PC-9 (cell line): ENCODE data around the gene NDUFAF2. TPM values are rescaled to one million over a fixed set of nuclear protein-coding genes. Genes with fewer than 3 reads are reported as not detected.
A peak's percentile ranks its signal among the peaks of the same experiment; 100 is the strongest.

Experiments
- Bru-seq: library from RNA; stranded (reverse); fragments of 400-500 nt; gene quantifications from one replicate; lab custom pipeline; 2021; lab: Mats Ljungman, UMichigan
- BruChase-seq, 2 experiments: library from RNA; stranded (reverse); fragments of 400-500 nt; gene quantifications; one replicate each; lab custom pipeline; 2021; lab: Mats Ljungman, UMichigan
- BruUV-seq: library from RNA; stranded (reverse); fragments of 400-500 nt; replicated peaks from 2 replicates; lab custom pipeline; 2021; lab: Mats Ljungman, UMichigan
- CTCF ChIA-PET: fragments of 300-600 bp; sonication (Branson Sonifier 250); formaldehyde crosslinking; loops from one replicate; lab custom pipeline; 2022; ENCODE audit warnings: antibody characterized with exemption; lab: Charles Lee
- POLR2A ChIA-PET: fragments of 300-600 bp; sonication (Branson Sonifier 250); formaldehyde crosslinking; loops from one replicate; lab custom pipeline; 2022; ENCODE audit warnings: antibody characterized with exemption; ENCODE audit not compliant: unreplicated experiment; lab: Charles Lee
- DNase-seq, 2 experiments: peaks; one replicate each; pipeline versions ENCODE4 v3.0.0 to v3.0.0-alpha.2; 2015 to 2022; ENCODE audit warnings: mixed read lengths in 1 of 2
- H2AFZ ChIP-seq: fragments of 200-600 bp; sonication (generic); 2 replicates; pipeline ENCODE4 v1.8.1; 2017; ENCODE audit warnings: antibody characterized with exemption
- H3F3A ChIP-seq: fragments of 200-600 bp; sonication (generic); 2 replicates; pipeline ENCODE4 v1.8.1; 2017; ENCODE audit warnings: antibody characterized with exemption, mild to moderate bottlenecking, low read depth; ENCODE audit not compliant: insufficient read depth
- H3K27ac ChIP-seq: fragments of 200-600 bp; sonication (generic); 2 replicates; pipeline ENCODE4 v1.6.1; 2016; ENCODE audit warnings: mixed run types
- H3K27me3 ChIP-seq: fragments of 200-600 bp; sonication (generic); 2 replicates; pipeline ENCODE4 v1.6.1; 2016; ENCODE audit warnings: low read depth, mixed run types; ENCODE audit not compliant: insufficient read depth
- H3K36me3 ChIP-seq: fragments of 200-600 bp; sonication (generic); 2 replicates; pipeline ENCODE4 v1.6.1; 2016; ENCODE audit warnings: low read depth, mixed run types
- H3K4me1 ChIP-seq: fragments of 200-600 bp; sonication (generic); replicated peaks from 2 replicates; pipeline ENCODE4 v1.6.1; 2016; ENCODE audit warnings: mixed run types; ENCODE audit not compliant: insufficient read depth
- H3K4me2 ChIP-seq: fragments of 200-600 bp; sonication (generic); 2 replicates; pipeline ENCODE4 v1.6.1; 2017; ENCODE audit warnings: mixed run types
- H3K4me3 ChIP-seq: fragments of 200-600 bp; sonication (generic); 2 replicates; pipeline ENCODE4 v1.6.1; 2016; ENCODE audit warnings: mixed run types
- H3K79me2 ChIP-seq: fragments of 200-600 bp; sonication (generic); 2 replicates; pipeline ENCODE4 v1.6.1; 2017; ENCODE audit warnings: low read depth, mixed run types
- H3K9me2 ChIP-seq: fragments of 200-600 bp; sonication (generic); 2 replicates; pipeline ENCODE4 v1.8.1; 2017; ENCODE audit warnings: mild to moderate bottlenecking; ENCODE audit not compliant: insufficient read depth
- H3K9me3 ChIP-seq: fragments of 200-600 bp; sonication (generic); 2 replicates; pipeline ENCODE4 v1.8.1; 2016; ENCODE audit warnings: low read depth; ENCODE audit not compliant: insufficient read depth
- H4K20me1 ChIP-seq: fragments of 200-600 bp; sonication (generic); 2 replicates; pipeline ENCODE4 v1.8.1; 2017; ENCODE audit not compliant: insufficient read depth
- CTCF ChIP-seq: fragments of 200-600 bp; sonication (generic); conservative IDR thresholded peaks from 2 replicates; pipeline ENCODE4 v1.6.1; 2017; ENCODE audit warnings: mixed run types, antibody characterized with exemption, mild to moderate bottlenecking, moderate library complexity
- EZH2 ChIP-seq: fragments of 200-600 bp; sonication (generic); IDR thresholded peaks from 2 replicates; pipeline ENCODE4 v1.8.0; 2017; ENCODE audit warnings: antibody characterized with exemption, low read depth
- intact Hi-C: fragments of 100-400 bp; cut with micrococcal nuclease; formaldehyde crosslinking; loops from one replicate; pipeline ENCODE4 v1.10.0; 2022; ENCODE audit not compliant: unreplicated experiment
- long read RNA-seq: library from polyadenylated mRNA; stranded (forward); transcript quantifications from one replicate; pipeline ENCODE4 v2.0.0, GENCODE V29; 2022
- total RNA-seq: library from RNA; stranded (reverse); gene quantifications from 2 replicates; pipeline ENCODE4 v1.2.3, GENCODE V29; 2021

Gene NDUFAF2
- total RNA-seq = 20.7 and 42.7 TPM in 2 replicates
- percentile 66 among the genes with signal in this experiment for Bru-seq, nascent RNA
- percentile 53 among the genes with signal in this experiment for BruChase-seq, experiment 1, labeled RNA remaining after a 2-hour chase
- BruChase-seq, experiment 2, labeled RNA remaining after a 6-hour chase = percentile 37 among the genes with signal in this experiment
- long read RNA-seq, transcript NDUFAF2-201 (4 exons, 719 nt) = major isoform, 55 of 73 reads
- long read RNA-seq, partial matches to known transcripts = 1 of 73 reads
- long read RNA-seq, other reads (novel, unspliced or antisense) = 13 of 73 reads

- H3K27ac ChIP-seq = peak within 1 kb of the TSS; percentile 70
- intact Hi-C loops = loop anchor here (5.0 kb wide), 2 partner anchors 112 to 268 kb away; no protein-coding TSS in a partner anchor
- no peaks in the 10 kb centered on the region for H3K9me3 ChIP-seq
- no peaks in the 10 kb centered on the region for H3K27me3 ChIP-seq
- peak; percentile 84 to 86 for DNase-seq
- H3F3A ChIP-seq = peaks cover 11% of the 10 kb centered on the region; the same call in 1 of the 2 replicates
- H3K4me2 ChIP-seq = peak within 1 kb of the TSS; percentile 97
- CTCF ChIA-PET = interaction anchor here (0.8 kb wide), 1 partner anchor 735 kb away, joined by 3 read pairs; no protein-coding TSS in a partner anchor
- TF ChIP-seq CTCF (no peak), EZH2 (no peak)
- H3K4me3 ChIP-seq = peak within 1 kb of the TSS; percentile 98
- H4K20me1 ChIP-seq = peaks cover 14% of the 10 kb centered on the region; the same call in 1 of the 2 replicates
- POLR2A ChIA-PET = interaction anchor here (0.5 to 1.1 kb wide), 8 partner anchors 14 to 1068 kb away, joined by 3 to 43 read pairs (median 3); partner anchors contain the start of gene ZSWIM6
- BruUV-seq = no TSS peak
- H3K9me2 ChIP-seq = no peaks in the 10 kb centered on the region
- H3K79me2 ChIP-seq = peaks cover 91% of the 10 kb centered on the region
- H3K36me3 ChIP-seq = no peaks in the 10 kb centered on the region
- H2AFZ ChIP-seq = peak within 1 kb of the TSS; percentile 98
- H3K4me1 ChIP-seq = peaks cover 26% of the 10 kb centered on the region
Measured at GRCh38 chr5:60944904-60945812, at the start of gene NDUFAF2, which contains the start of gene ERCC8. Gene NDUFAF2 (plus strand): TSS chr5:60945205. CDS start chr5:60945256, 51 bp downstream. Gene ERCC8 (minus strand): TSS chr5:60945070. CDS start chr5:60945008, 62 bp downstream.

GRCh38 chr5:60896991-60897390 lies 48.0 kb upstream of the NDUFAF2 start:
- intact Hi-C loops = no loop called here

More at GRCh38 chr5:60896991-60897390, 48.0 kb upstream of the NDUFAF2 start:
- Histone ChIP-seq H3K36me3 (no peaks in the 10 kb centered on the region), H4K20me1 (no peaks in the 10 kb centered on the region), H2AFZ (no peak overlapping the region), H3K9me3 (no peaks in the 10 kb centered on the region), H3K4me3 (no peak overlapping the region), H3K27me3 (no peaks in the 10 kb centered on the region), H3K79me2 (no peaks in the 10 kb centered on the region), H3K4me2 (no peak overlapping the region), H3K9me2 (no peaks in the 10 kb centered on the region), H3K4me1 (no peaks in the 10 kb centered on the region), H3F3A (peaks cover 3% of the 10 kb centered on the region; the same call in 1 of the 2 replicates), H3K27ac (no peak overlapping the region)
- TF ChIP-seq EZH2 (no peak), CTCF (no peak)
- BruUV-seq = no TSS peak
- ChIA-PET POLR2A (no interaction called here), CTCF (no interaction called here)
- DNase-seq = no peak
